Mesenchymal stem cell (in vitro differentiated cells and primary cell): ENCODE results near the gene CLHC1.

Experiments
- DNase-seq: peaks from one replicate; pipeline ENCODE4 v3.0.0-alpha.2; 2013
- H2AFZ ChIP-seq: one replicate; pipeline ENCODE4 v1.6.1; 2013; ENCODE audit warnings: low read depth, mild to moderate bottlenecking, control low read depth, inconsistent platforms, low read length, moderate library complexity
- H2AK5ac ChIP-seq: 2 replicates; pipeline ENCODE4 v1.6.1; 2013; ENCODE audit warnings: low read length, moderate library complexity, mild to moderate bottlenecking, inconsistent platforms; ENCODE audit not compliant: severe bottlenecking
- H2BK120ac ChIP-seq: one replicate; pipeline ENCODE4 v1.6.1; 2013; ENCODE audit warnings: low read depth, mild to moderate bottlenecking, inconsistent platforms, low read length, moderate library complexity
- H2BK12ac ChIP-seq, 2 experiments: one replicate each; pipeline ENCODE4 v1.6.1; 2013; ENCODE audit warnings: inconsistent platforms in 2 of 2, low read length in 2 of 2, mild to moderate bottlenecking in 2 of 2, moderate library complexity in 2 of 2, control low read depth in 1 of 2
- H2BK15ac ChIP-seq: one replicate; pipeline ENCODE4 v1.6.1; 2013; ENCODE audit warnings: mild to moderate bottlenecking, low read depth, inconsistent platforms; ENCODE audit not compliant: poor library complexity, severe bottlenecking
- H2BK5ac ChIP-seq: 2 replicates; pipeline ENCODE4 v1.6.1; 2013; ENCODE audit warnings: low read depth, mild to moderate bottlenecking, low read length, control low read depth, inconsistent platforms; ENCODE audit not compliant: poor library complexity, severe bottlenecking
- H3K14ac ChIP-seq, 2 experiments: one replicate each; pipeline ENCODE4 v1.6.1; 2013; ENCODE audit warnings: inconsistent platforms in 2 of 2, low read length in 2 of 2, control low read depth in 1 of 2, mild to moderate bottlenecking in 1 of 2, moderate library complexity in 1 of 2
- H3K18ac ChIP-seq, 2 experiments: one replicate each; pipeline ENCODE4 v1.6.1; 2013; ENCODE audit warnings: inconsistent platforms in 2 of 2, low read length in 2 of 2, control low read depth in 1 of 2, low read depth in 1 of 2, mild to moderate bottlenecking in 1 of 2
- H3K23ac ChIP-seq, 2 experiments: one replicate each; pipeline ENCODE4 v1.6.1; 2013; ENCODE audit warnings: inconsistent platforms in 2 of 2, low read length in 2 of 2, mild to moderate bottlenecking in 2 of 2, moderate library complexity in 2 of 2, control low read depth in 1 of 2
- H3K27ac ChIP-seq: 2 replicates; pipeline ENCODE4 v1.5.1; 2013; ENCODE audit warnings: mild to moderate bottlenecking, moderate library complexity, low read length, control low read depth, inconsistent platforms; ENCODE audit not compliant: poor library complexity, severe bottlenecking
- H3K27me3 ChIP-seq, 2 experiments: 2 replicates each; pipeline versions ENCODE4 v1.6.1 to v1.7.0; 2013; ENCODE audit warnings: low read length in 2 of 2, mild to moderate bottlenecking in 2 of 2, moderate library complexity in 2 of 2, control low read depth in 1 of 2, inconsistent platforms in 1 of 2; ENCODE audit not compliant: control insufficient read depth in 1 of 2, insufficient read depth in 1 of 2
- H3K36me3 ChIP-seq, 2 experiments: 2 replicates each; pipeline versions ENCODE4 v1.6.1 to v1.7.0; 2013; ENCODE audit warnings: low read length in 2 of 2, control low read depth in 1 of 2, inconsistent platforms in 1 of 2, low read depth in 1 of 2, mild to moderate bottlenecking in 1 of 2; ENCODE audit not compliant: insufficient read depth in 2 of 2, control insufficient read depth in 1 of 2
- H3K4ac ChIP-seq, 2 experiments: one replicate each; pipeline ENCODE4 v1.6.1; 2013; ENCODE audit warnings: inconsistent platforms in 2 of 2, low read length in 2 of 2, mild to moderate bottlenecking in 2 of 2, moderate library complexity in 2 of 2, control low read depth in 1 of 2, low read depth in 1 of 2
- H3K4me1 ChIP-seq: 2 replicates; pipeline ENCODE4 v1.6.1; 2013; ENCODE audit warnings: low read depth, low read length, control low read depth; ENCODE audit not compliant: control insufficient read depth, insufficient read depth
- H3K4me2 ChIP-seq: 2 replicates; pipeline ENCODE4 v1.6.1; 2013; ENCODE audit warnings: low read length, mild to moderate bottlenecking, inconsistent platforms; ENCODE audit not compliant: poor library complexity, severe bottlenecking
- H3K4me3 ChIP-seq, 2 experiments: 2 replicates each; pipeline versions ENCODE4 v1.5.1 to v1.7.0; 2013; ENCODE audit warnings: low read length in 2 of 2, mild to moderate bottlenecking in 2 of 2, control low read depth in 1 of 2, low read depth in 1 of 2; ENCODE audit not compliant: insufficient read depth in 1 of 2
- H3K79me1 ChIP-seq: replicated peaks from 2 replicates; pipeline ENCODE4 v1.6.1; 2013; ENCODE audit warnings: mild to moderate bottlenecking, control low read depth, low read length, inconsistent platforms; ENCODE audit not compliant: poor library complexity, severe bottlenecking
- H3K9ac ChIP-seq: 2 replicates; pipeline ENCODE4 v1.7.0; 2013; ENCODE audit warnings: mild to moderate bottlenecking, low read length, moderate library complexity
- H3K9me3 ChIP-seq: 2 replicates; pipeline ENCODE4 v1.7.0; 2013; ENCODE audit warnings: mild to moderate bottlenecking, low read length; ENCODE audit not compliant: control insufficient read depth
- H4K8ac ChIP-seq: one replicate; pipeline ENCODE4 v1.6.1; 2013; ENCODE audit warnings: inconsistent platforms, mild to moderate bottlenecking, low read length, moderate library complexity
- H4K91ac ChIP-seq: one replicate; pipeline ENCODE4 v1.6.1; 2013; ENCODE audit warnings: mild to moderate bottlenecking, low read length, inconsistent platforms
- WGBS: methylation state at CpG from one replicate; pipeline ENCODE4 v1.1.7; 2013; ENCODE audit warnings: mixed read lengths; 5-methylcytosine and 5-hydroxymethylcytosine counted together

CLHC1 gene

GRCh38 chr2:55136138-55136541, 96.0 kb downstream of the CLHC1 start:
- Histone ChIP-seq H2BK12ac (peak overlapping the region in 1 of 2 experiments; percentile 48), H3K79me1 (no peaks in the 10 kb centered on the region), H3K4me2 (no peak overlapping the region), H2BK120ac (no peak overlapping the region), H3K14ac (no peak overlapping the region), H2AK5ac (no peak overlapping the region), H3K18ac (no peak overlapping the region), H4K91ac (no peak overlapping the region), H2BK5ac (no peak overlapping the region), H3K27me3 (no peaks in the 10 kb centered on the region), H3K9me3 (no peaks in the 10 kb centered on the region), H2AFZ (no peak overlapping the region), H3K4ac (no peak overlapping the region), H3K23ac (no peak overlapping the region), H3K27ac (no peak overlapping the region), H2BK15ac (no peak overlapping the region), H3K4me1 (peaks cover 5% of the 10 kb centered on the region), H3K4me3 (no peak overlapping the region), H3K9ac (no peak overlapping the region), H3K36me3 (no peaks in the 10 kb centered on the region), H4K8ac (peak overlapping the region; percentile 14)
- DNase-seq: no peak
- WGBS: 91% methylated on average over 4 of the region's 4 CpGs

DNA sequence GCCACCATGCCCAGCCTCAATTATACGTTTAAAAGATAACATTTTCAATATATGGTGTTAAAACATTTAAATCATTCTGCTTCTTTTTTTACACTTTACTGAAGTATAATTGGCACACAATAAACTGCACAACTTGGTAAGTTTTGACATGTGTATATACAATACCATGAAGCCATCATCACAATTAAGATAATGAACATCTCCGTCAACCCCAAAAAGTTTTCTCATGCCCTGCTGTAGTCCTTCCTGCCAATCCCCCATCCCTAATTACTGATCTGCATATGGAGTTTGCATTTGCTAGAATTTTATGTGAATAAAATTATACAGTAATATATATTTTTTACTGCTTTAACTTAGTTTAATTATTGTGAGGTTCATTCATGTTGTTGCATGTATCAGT, 96.6 kb downstream of the CLHC1 start:
- no peak overlapping the region for H4K8ac ChIP-seq
- H3K4me2 ChIP-seq: no peak overlapping the region
- H3K18ac ChIP-seq: no peak overlapping the region
- H2BK15ac ChIP-seq: no peak overlapping the region
- H3K23ac ChIP-seq: no peak overlapping the region
- H2AK5ac ChIP-seq: no peak overlapping the region
- no peak overlapping the region for H2BK12ac ChIP-seq
- no peak overlapping the region for H2BK120ac ChIP-seq
- H3K36me3 ChIP-seq: no peaks in the 10 kb centered on the region
- H3K27me3 ChIP-seq: no peaks in the 10 kb centered on the region
- no peak overlapping the region for H3K4me3 ChIP-seq
- H4K91ac ChIP-seq: no peak overlapping the region
- no peak overlapping the region for H3K27ac ChIP-seq
- H3K4me1 ChIP-seq: peaks cover 5% of the 10 kb centered on the region
- DNase-seq: no peak
- H3K14ac ChIP-seq: no peak overlapping the region
- no peaks in the 10 kb centered on the region for H3K79me1 ChIP-seq
- H3K9ac ChIP-seq: no peak overlapping the region
- H2AFZ ChIP-seq: no peak overlapping the region
- no peaks in the 10 kb centered on the region for H3K9me3 ChIP-seq
- WGBS: no CpG with 5 or more reads among the region's 2 CpGs
- no peak overlapping the region for H2BK5ac ChIP-seq
- no peak overlapping the region for H3K4ac ChIP-seq

DNA sequence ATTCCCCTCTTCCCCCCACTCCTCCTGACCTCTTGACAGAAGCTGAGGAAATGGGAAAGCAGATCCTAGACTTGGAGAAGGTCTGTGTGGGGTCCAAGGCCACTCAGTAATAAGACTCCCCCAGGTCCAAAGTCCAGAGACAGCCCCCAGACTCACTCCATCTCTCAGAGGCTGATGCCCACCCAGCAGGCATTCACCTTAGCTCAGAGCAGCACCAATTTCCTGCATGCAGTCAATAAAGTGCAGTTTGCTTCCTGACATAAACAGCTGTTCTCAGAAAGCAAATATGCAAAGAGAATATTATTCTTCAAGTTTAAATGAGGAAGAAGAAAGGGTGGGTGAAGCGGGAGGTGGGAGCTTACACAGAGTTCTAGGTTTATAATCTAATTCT, 97.8 kb downstream of the CLHC1 start:
- H3K23ac ChIP-seq: no peak overlapping the region
- H3K4ac ChIP-seq: peak overlapping the region; percentile 39 to 92
- 74% methylated on average over 1 of the region's 1 CpG for WGBS

DNA sequence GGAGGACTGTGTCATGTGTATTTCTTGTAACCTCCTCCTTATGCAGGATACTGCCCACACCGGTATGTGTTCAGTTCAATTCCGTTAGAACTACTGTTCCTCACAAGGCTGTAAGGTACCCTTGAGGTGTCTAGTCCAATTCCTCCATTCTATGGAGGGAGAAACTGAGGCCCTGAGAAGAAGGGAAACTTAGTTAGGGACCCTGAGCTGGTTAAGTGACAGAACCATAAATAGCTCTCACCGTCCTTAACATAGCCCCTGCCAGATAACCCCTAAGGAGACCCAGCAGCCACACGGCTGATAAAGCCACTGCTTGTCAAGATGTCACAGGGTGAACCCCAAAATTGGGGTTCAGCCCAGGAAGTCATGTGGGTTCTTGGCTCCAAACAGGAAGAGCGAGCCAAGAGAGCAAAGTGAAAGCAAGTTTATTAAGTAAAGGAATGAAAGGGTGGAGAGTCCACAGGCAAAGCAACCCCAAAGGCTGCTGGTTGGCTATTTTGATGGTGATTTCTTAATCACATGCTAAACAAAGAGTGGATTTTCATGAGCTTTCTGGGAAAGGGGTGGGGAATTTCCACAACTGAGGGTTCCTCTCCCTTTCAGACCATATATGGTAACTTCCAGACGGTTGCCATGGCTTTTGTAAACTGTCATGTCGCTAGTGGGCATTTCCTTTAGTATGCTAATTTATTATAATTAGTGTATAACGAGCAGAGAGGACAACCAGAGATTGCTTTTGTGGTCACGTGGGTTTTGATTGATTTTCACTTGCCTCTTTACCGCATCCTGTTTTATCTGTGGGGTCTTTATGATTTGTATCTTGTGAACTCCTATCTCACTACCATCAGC, 98.4 kb downstream of the CLHC1 start:
- Histone ChIP-seq H3K79me1 (no peaks in the 10 kb centered on the region), H3K4me3 (peak overlapping the region in 1 of 2 experiments; percentile 76), H2BK120ac (peak overlapping the region; percentile 96), H3K27ac (peak overlapping the region; percentile 19), H3K4me2 (no peak overlapping the region), H3K4me1 (peaks cover 4% of the 10 kb centered on the region), H2BK15ac (peak overlapping the region; percentile 44), H3K9me3 (no peaks in the 10 kb centered on the region), H3K4ac (peak overlapping the region; percentile 35 to 92), H3K9ac (peak overlapping the region; percentile 93), H2BK5ac (no peak overlapping the region), H3K14ac (no peak overlapping the region), H4K91ac (peak overlapping the region; percentile 97), H2AK5ac (peak overlapping the region; percentile 64), H3K27me3 (no peaks in the 10 kb centered on the region), H3K23ac (no peak overlapping the region), H2BK12ac (peak overlapping the region; percentile 59 to 96), H3K18ac (peak overlapping the region; percentile 86 to 97), H4K8ac (peak overlapping the region; percentile 98), H3K36me3 (no peaks in the 10 kb centered on the region), H2AFZ (peak overlapping the region; percentile 91)
- DNase-seq: peak; percentile 100
- 46% methylated on average over 5 of the region's 10 CpGs for WGBS

More for the DNA sequence above, 97.8 kb downstream of the CLHC1 start:
- H3K4me2 ChIP-seq: no peak overlapping the region
- H2BK12ac ChIP-seq: peak overlapping the region; percentile 75 to 87
- H3K27me3 ChIP-seq: no peaks in the 10 kb centered on the region
- peak overlapping the region; percentile 37 to 86 for H3K18ac ChIP-seq
- no peak overlapping the region for H2BK5ac ChIP-seq
- peak overlapping the region; percentile 93 for H3K9ac ChIP-seq
- H3K4me1 ChIP-seq: peaks cover 5% of the 10 kb centered on the region
- no peak overlapping the region for H3K14ac ChIP-seq
- H3K4me3 ChIP-seq: peak overlapping the region in 1 of 2 experiments; percentile 76
- H3K36me3 ChIP-seq: no peaks in the 10 kb centered on the region
- no peak overlapping the region for H2AFZ ChIP-seq
- H3K27ac ChIP-seq: peak overlapping the region; percentile 19
- peak overlapping the region; percentile 44 for H2BK15ac ChIP-seq
- peak overlapping the region; percentile 87 for H4K8ac ChIP-seq
- DNase-seq: no peak
- H4K91ac ChIP-seq: peak overlapping the region; percentile 87
- no peaks in the 10 kb centered on the region for H3K9me3 ChIP-seq
- peak overlapping the region; percentile 96 for H2BK120ac ChIP-seq
- peak overlapping the region; percentile 13 for H2AK5ac ChIP-seq
- H3K79me1 ChIP-seq: no peaks in the 10 kb centered on the region
